Tibial artery (tissue), 4 donors: Measurements from ENCODE around the gene PVALB.
A peak's percentile ranks its signal among the peaks of the same experiment; 100 is the strongest.

Experiments
- DNase-seq, 2 donors: peaks; one replicate each; pipeline ENCODE4 v3.0.0-alpha.2; 2019
- H3K27ac ChIP-seq, 2 donors: fragments of 200-600 bp; sonication (generic) in 1 of 2; 1 replicate in 1 of 2; 2 replicates in 1 of 2; pipeline ENCODE4 v1.5.1; 2018 to 2019; ENCODE audit warnings: mild to moderate bottlenecking in 1 of 2
- H3K27me3 ChIP-seq, 2 donors: fragments of 200-600 bp; sonication (generic) in 1 of 2; one replicate each; pipeline versions ENCODE4 v1.5.1 to v1.6.0; 2016 to 2019
- H3K36me3 ChIP-seq, 3 donors: fragments of 200-600 bp; sonication (generic) in 2 of 3; one replicate each; pipeline ENCODE4 v1.5.1; 2016 to 2019; ENCODE audit warnings: mild to moderate bottlenecking in 2 of 3
- H3K4me1 ChIP-seq, 4 donors: fragments of 200-600 bp; sonication (generic) in 2 of 4; 1 replicate in 3 of 4; 2 replicates in 1 of 4; pipeline ENCODE4 v1.5.1; 2016 to 2019
- H3K4me3 ChIP-seq, 2 donors: fragments of 200-600 bp; sonication (generic) in 1 of 2; 1 replicate in 1 of 2; 2 replicates in 1 of 2; pipeline ENCODE4 v1.5.1; 2018 to 2019; ENCODE audit warnings: mild to moderate bottlenecking in 2 of 2
- H3K9me3 ChIP-seq, 3 donors: fragments of 200-600 bp; sonication (generic) in 1 of 3; one replicate each; pipeline ENCODE4 v1.5.1; 2016 to 2019
- CTCF ChIP-seq, 2 experiments: fragments of 200-600 bp in 1 of 2; fragments of 450-650 bp in 1 of 2; IDR thresholded peaks; one replicate each; pipeline ENCODE4 v1.5.1; 2017 to 2019; ENCODE audit warnings: antibody characterized with exemption in 2 of 2, mild to moderate bottlenecking in 1 of 2, moderate library complexity in 1 of 2
- intact Hi-C: fragments of 100-400 bp; cut with DNase I; formaldehyde crosslinking; loops from one replicate; pipeline ENCODE4 v1.15.0; 2023; ENCODE audit warnings: low total_unique reads

Gene PVALB

GRCh38 chr22:36764060-36764459 lies 52.8 kb downstream of the PVALB start:
- Histone ChIP-seq H3K9me3 (no peaks in the 10 kb centered on the region), H3K36me3 (peaks cover 0 to 70% (median 20%) of the 10 kb centered on the region in 3 donors), H3K4me1 (no peaks in the 10 kb centered on the region), H3K4me3 (no peak overlapping the region), H3K27me3 (no peaks in the 10 kb centered on the region), H3K27ac (no peak overlapping the region)
- intact Hi-C loops, result loop anchor here (10.0 kb wide), 1 partner anchor 219 kb away; no protein-coding TSS in a partner anchor
- no peak for TF ChIP-seq CTCF (IDR thresholded peaks at IDR 0.05)
- DNase-seq, result peak in 1 of 2 donors; percentile 44

- peak in 1 of 2 donors; percentile 42 for DNase-seq
- H3K36me3 ChIP-seq, result peaks cover 0 to 70% (median 20%) of the 10 kb centered on the region in 3 donors
- no peak overlapping the region for H3K27ac ChIP-seq
- no peaks in the 10 kb centered on the region for H3K9me3 ChIP-seq
- H3K4me3 ChIP-seq, result no peak overlapping the region
- TF ChIP-seq CTCF (IDR thresholded peaks at IDR 0.05), result no peak
- H3K4me1 ChIP-seq, result no peaks in the 10 kb centered on the region
- intact Hi-C loops, result loop anchor here (10.0 kb wide), 1 partner anchor 219 kb away; no protein-coding TSS in a partner anchor
- no peaks in the 10 kb centered on the region for H3K27me3 ChIP-seq
These were observed 53.3 kb downstream of the PVALB start for GRCh38 chr22:36763576-36763975.

- no peaks in the 10 kb centered on the region for H3K27me3 ChIP-seq
- peaks cover 0 to 70% (median 20%) of the 10 kb centered on the region in 3 donors for H3K36me3 ChIP-seq
- H3K4me1 ChIP-seq, result no peaks in the 10 kb centered on the region
- H3K27ac ChIP-seq, result no peak overlapping the region
- peak in 1 of 2 donors; percentile 65 for DNase-seq
- H3K4me3 ChIP-seq, result no peak overlapping the region
- intact Hi-C loops, result loop anchor here (10.0 kb wide), 1 partner anchor 218 kb away; no protein-coding TSS in a partner anchor
- no peak for TF ChIP-seq CTCF (IDR thresholded peaks at IDR 0.05)
- H3K9me3 ChIP-seq, result no peaks in the 10 kb centered on the region
These were observed 54.1 kb downstream of the PVALB start for GRCh38 chr22:36762687-36763260.

- TF ChIP-seq CTCF (IDR thresholded peaks at IDR 0.05), result no peak
- DNase-seq, result peak in 1 of 2 donors; percentile 24
- Histone ChIP-seq H3K4me3 (no peak overlapping the region), H3K27ac (no peak overlapping the region), H3K9me3 (no peaks in the 10 kb centered on the region), H3K36me3 (peaks cover 0 to 61% (median 12%) of the 10 kb centered on the region in 3 donors), H3K27me3 (peaks cover 0 to 3% of the 10 kb centered on the region in 2 donors), H3K4me1 (no peaks in the 10 kb centered on the region)
- intact Hi-C loops, result loop anchor here (10.0 kb wide), 1 partner anchor 217 kb away; no protein-coding TSS in a partner anchor
These were observed 55.1 kb downstream of the PVALB start for GRCh38 chr22:36761553-36762240.

GRCh38 chr22:36760786-36761185 lies 56.0 kb downstream of the PVALB start:
- H3K4me3 ChIP-seq, result no peak overlapping the region
- TF ChIP-seq CTCF (IDR thresholded peaks at IDR 0.05), result no peak
- intact Hi-C loops, result loop anchor here (10.0 kb wide), 1 partner anchor 216 kb away; no protein-coding TSS in a partner anchor
- no peaks in the 10 kb centered on the region for H3K9me3 ChIP-seq
- DNase-seq, result no peak
- peaks cover 0 to 52% (median 12%) of the 10 kb centered on the region in 3 donors for H3K36me3 ChIP-seq
- H3K27me3 ChIP-seq, result peaks cover 0 to 11% of the 10 kb centered on the region in 2 donors
- no peaks in the 10 kb centered on the region for H3K4me1 ChIP-seq
- H3K27ac ChIP-seq, result no peak overlapping the region
